ENCODE measurements around the gene TGFB1. TPM values are rescaled to one million over a fixed set of nuclear protein-coding genes. Genes with fewer than 3 reads are reported as not detected.
A peak's percentile ranks its signal among the peaks of the same experiment; 100 is the strongest.

Gene TGFB1
- polyA plus RNA-seq, 1 of the 3 experiments (the other 2 are of a cell fraction) = 25.5 TPM

- H3K9me2 ChIP-seq = no peaks in the 10 kb centered on the region
- H3F3A ChIP-seq (replicated peaks; ENCODE audit: insufficient read depth) = peaks cover 6% of the 10 kb centered on the region
- H3K27me3 ChIP-seq (ENCODE audit: insufficient read depth) = no peaks in the 10 kb centered on the region
- peaks cover 5% of the 10 kb centered on the region for H4K20me1 ChIP-seq (ENCODE audit: insufficient read depth)
- no peak overlapping the region for H2AFZ ChIP-seq (ENCODE audit: low read depth)
- H3K36me3 ChIP-seq (replicated peaks in 1 of 2; ENCODE audit: control insufficient read depth in 1 of 2, insufficient read depth in 2 of 2, low read length in 1 of 2) = no peaks in the 10 kb centered on the region
- POLR2A ChIA-PET = no interaction called here
- no peak overlapping the region for H3K4me3 ChIP-seq (ENCODE audit: low read depth in 2 of 2, low read length in 1 of 2)
- H3K4me2 ChIP-seq = no peak overlapping the region
- CTCF ChIA-PET = no interaction called here
- no peak overlapping the region for H3K9ac ChIP-seq
- DNase-seq = peak; percentile 8
- WGBS (ENCODE audit: low lambda C conversion rate) = 94% methylated on average over 11 of the region's 13 CpGs
- H3K79me2 ChIP-seq (ENCODE audit: insufficient read depth) = peaks cover 13% of the 10 kb centered on the region
- peaks cover 0 to 18% of the 10 kb centered on the region in 2 experiments; a peak in 1 of 4 replicates for H3K4me1 ChIP-seq (ENCODE audit: control insufficient read depth in 1 of 2, insufficient read depth in 2 of 2, low read depth in 1 of 2, low read length in 1 of 2)
- H3K27ac ChIP-seq (ENCODE audit: low read depth in 2 of 2, low read length in 1 of 2) = no peak overlapping the region
- no peaks in the 10 kb centered on the region for H3K9me3 ChIP-seq
- no peak for TF ChIP-seq SIN3A (IDR thresholded peaks at IDR 0.05; ENCODE audit: borderline replicate concordance, low read depth, low read length)
- TF ChIP-seq TAF1 (IDR thresholded peaks at IDR 0.05; ENCODE audit: borderline replicate concordance, low read depth, low read length) = no peak
- TF ChIP-seq POLR2AphosphoS5 (IDR thresholded peaks at IDR 0.05; ENCODE audit: low read depth, low read length) = no peak
- no peak for TF ChIP-seq CTCF (IDR thresholded peaks at IDR 0.05)
- no peak for TF ChIP-seq TCF12 (IDR thresholded peaks at IDR 0.05)
- no peak for TF ChIP-seq GATA2 (CRISPR knock-in tag; IDR thresholded peaks at IDR 0.05)
- TF ChIP-seq RCOR1 (IDR thresholded peaks at IDR 0.05; ENCODE audit: low read length) = no peak
Measured at GRCh38 chr19:41357746-41358145, 4.0 kb upstream of the TGFB1 start.

- Histone ChIP-seq H4K20me1 (ENCODE audit: insufficient read depth) (peaks cover 11% of the 10 kb centered on the region), H3K27me3 (ENCODE audit: insufficient read depth) (no peaks in the 10 kb centered on the region), H3K9me3 (no peaks in the 10 kb centered on the region), H3K79me2 (ENCODE audit: insufficient read depth) (peaks cover 15% of the 10 kb centered on the region), H3K9ac (no peak overlapping the region), H3K4me2 (no peak overlapping the region), H2AFZ (ENCODE audit: low read depth) (no peak overlapping the region), H3K27ac (ENCODE audit: low read depth in 2 of 2, low read length in 1 of 2) (no peak overlapping the region), H3F3A (replicated peaks; ENCODE audit: insufficient read depth) (peaks cover 6% of the 10 kb centered on the region), H3K4me1 (ENCODE audit: control insufficient read depth in 1 of 2, insufficient read depth in 2 of 2, low read depth in 1 of 2, low read length in 1 of 2) (peaks cover 0 to 23% of the 10 kb centered on the region in 2 experiments; a peak in 1 of 4 replicates), H3K9me2 (no peaks in the 10 kb centered on the region), H3K4me3 (ENCODE audit: low read depth in 2 of 2, low read length in 1 of 2) (no peak overlapping the region), H3K36me3 (replicated peaks in 1 of 2; ENCODE audit: control insufficient read depth in 1 of 2, insufficient read depth in 2 of 2, low read length in 1 of 2) (no peaks in the 10 kb centered on the region)
- TF ChIP-seq ELF1 (IDR thresholded peaks at IDR 0.05) (no peak), CTCF (IDR thresholded peaks at IDR 0.05) (no peak)
- 84% methylated on average over 10 of the region's 11 CpGs for WGBS (ENCODE audit: low lambda C conversion rate)
- ChIA-PET POLR2A (no interaction called here), CTCF (interaction anchor here (0.6 to 2.8 kb wide), 3 partner anchors 9 to 48 kb away, joined by 3 to 13 read pairs (median 4); partner anchors contain the start of gene CCDC97)
- peak; percentile 3 for DNase-seq
Measured at GRCh38 chr19:41356984-41357739, 3.4 kb upstream of the TGFB1 start.

All from SK-N-SH (cell line).